A673 (cell line): ENCODE data around the gene MLNR. TPM values are rescaled to one million over a fixed set of nuclear protein-coding genes. Genes with fewer than 3 reads are reported as not detected.
A peak's percentile ranks its signal among the peaks of the same experiment; 100 is the strongest.

ENCODE experiments used
- BruUV-seq: library from RNA; stranded (reverse); fragments of 400-500 nt; replicated peaks from 2 replicates; lab custom pipeline; 2021; lab: Mats Ljungman, UMichigan
- CTCF ChIA-PET: fragments of 300-600 bp; sonication (Branson Sonifier 250); formaldehyde crosslinking; loops from one replicate; lab custom pipeline; 2022; ENCODE audit warnings: antibody characterized with exemption; lab: Charles Lee
- POLR2A ChIA-PET: fragments of 300-600 bp; sonication (Branson Sonifier 250); formaldehyde crosslinking; loops from one replicate; lab custom pipeline; 2022; ENCODE audit warnings: antibody characterized with exemption; ENCODE audit not compliant: low non-redundant PET; lab: Charles Lee
- DNase-seq: peaks from one replicate; pipeline ENCODE4 v3.0.0-alpha.2; 2015; ENCODE audit warnings: low spot score
- H3K27ac ChIP-seq: fragments of 200-600 bp; sonication (generic); 2 replicates; pipeline ENCODE4 v1.5.1; 2016; ENCODE audit warnings: mixed run types, low read depth, mild to moderate bottlenecking, mixed read lengths, antibody characterized with exemption, low read length; ENCODE audit not compliant: poor library complexity, severe bottlenecking
- H3K27me3 ChIP-seq: fragments of 200-600 bp; sonication (generic); replicated peaks from 2 replicates; pipeline ENCODE4 v1.6.1; 2017; ENCODE audit warnings: mixed run types, low read depth, mild to moderate bottlenecking, mixed read lengths, antibody characterized with exemption, low read length; ENCODE audit not compliant: insufficient read depth, poor library complexity
- H3K36me3 ChIP-seq: fragments of 200-600 bp; sonication (generic); 2 replicates; pipeline ENCODE4 v1.6.1; 2016; ENCODE audit warnings: mixed run types, mild to moderate bottlenecking, mixed read lengths, antibody characterized with exemption, low read length; ENCODE audit not compliant: insufficient read depth, poor library complexity, severe bottlenecking
- H3K4me1 ChIP-seq: fragments of 200-600 bp; sonication (generic); 2 replicates; pipeline ENCODE4 v1.6.1; 2017; ENCODE audit warnings: mixed run types, mild to moderate bottlenecking, mixed read lengths, antibody characterized with exemption, low read length; ENCODE audit not compliant: insufficient read depth, poor library complexity, severe bottlenecking
- H3K4me3 ChIP-seq: fragments of 200-600 bp; sonication (generic); 2 replicates; pipeline ENCODE4 v1.5.1; 2016; ENCODE audit warnings: low read depth, mixed run types, mild to moderate bottlenecking, mixed read lengths, low read length; ENCODE audit not compliant: poor library complexity, severe bottlenecking
- H3K9me3 ChIP-seq: fragments of 200-600 bp; sonication (generic); 2 replicates; pipeline ENCODE4 v1.6.1; 2016; ENCODE audit warnings: mixed run types, low read depth, mild to moderate bottlenecking, mixed read lengths, antibody characterized with exemption, low read length; ENCODE audit not compliant: poor library complexity, severe bottlenecking
- EZH2 ChIP-seq: fragments of 200-600 bp; sonication (generic); IDR thresholded peaks from 2 replicates; pipeline ENCODE4 v1.6.1; 2017; ENCODE audit warnings: borderline replicate concordance, low read depth, mild to moderate bottlenecking, mixed read lengths, antibody characterized with exemption, low read length; ENCODE audit not compliant: poor library complexity, severe bottlenecking
- intact Hi-C: fragments of 100-400 bp; cut with micrococcal nuclease; formaldehyde crosslinking; loops from one replicate; pipeline ENCODE4 v1.10.0; 2022; ENCODE audit not compliant: unreplicated experiment
- total RNA-seq: library from RNA; stranded (reverse); gene quantifications from 2 replicates; pipeline ENCODE4 v1.2.3, GENCODE V29; 2021
- TF ChIP-seq, protein P1 (sequence below): fragments of 300-800, 200-600 bp; sonication (generic); conservative IDR thresholded peaks from 2 replicates; pipeline ENCODE4 v1.5.1; 2017; ENCODE audit warnings: low read depth, mild to moderate bottlenecking, antibody characterized with exemption, low read length, moderate library complexity, mixed read lengths

The MLNR gene
- total RNA-seq, 1 experiment from 2014 or later, result not detected

GRCh38 chr13:49240017-49240416, 19.9 kb downstream of the MLNR start:
- intact Hi-C loops, result no loop called here
- ChIA-PET CTCF (interaction anchor here (1.1 kb wide), 1 partner anchor 41 kb away, joined by 4 read pairs; no protein-coding TSS in a partner anchor), POLR2A (no interaction called here)
- Histone ChIP-seq H3K4me1 (no peaks in the 10 kb centered on the region), H3K27ac (no peak overlapping the region), H3K9me3 (no peaks in the 10 kb centered on the region), H3K4me3 (no peak overlapping the region), H3K36me3 (no peaks in the 10 kb centered on the region), H3K27me3 (peaks cover 17% of the 10 kb centered on the region)
- no peak for TF ChIP-seq EZH2
- TF ChIP-seq, protein P1, sequence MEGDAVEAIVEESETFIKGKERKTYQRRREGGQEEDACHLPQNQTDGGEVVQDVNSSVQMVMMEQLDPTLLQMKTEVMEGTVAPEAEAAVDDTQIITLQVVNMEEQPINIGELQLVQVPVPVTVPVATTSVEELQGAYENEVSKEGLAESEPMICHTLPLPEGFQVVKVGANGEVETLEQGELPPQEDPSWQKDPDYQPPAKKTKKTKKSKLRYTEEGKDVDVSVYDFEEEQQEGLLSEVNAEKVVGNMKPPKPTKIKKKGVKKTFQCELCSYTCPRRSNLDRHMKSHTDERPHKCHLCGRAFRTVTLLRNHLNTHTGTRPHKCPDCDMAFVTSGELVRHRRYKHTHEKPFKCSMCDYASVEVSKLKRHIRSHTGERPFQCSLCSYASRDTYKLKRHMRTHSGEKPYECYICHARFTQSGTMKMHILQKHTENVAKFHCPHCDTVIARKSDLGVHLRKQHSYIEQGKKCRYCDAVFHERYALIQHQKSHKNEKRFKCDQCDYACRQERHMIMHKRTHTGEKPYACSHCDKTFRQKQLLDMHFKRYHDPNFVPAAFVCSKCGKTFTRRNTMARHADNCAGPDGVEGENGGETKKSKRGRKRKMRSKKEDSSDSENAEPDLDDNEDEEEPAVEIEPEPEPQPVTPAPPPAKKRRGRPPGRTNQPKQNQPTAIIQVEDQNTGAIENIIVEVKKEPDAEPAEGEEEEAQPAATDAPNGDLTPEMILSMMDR, result peak; percentile 72
- BruUV-seq, result no TSS peak
- DNase-seq, result peak; percentile 49

DNA sequence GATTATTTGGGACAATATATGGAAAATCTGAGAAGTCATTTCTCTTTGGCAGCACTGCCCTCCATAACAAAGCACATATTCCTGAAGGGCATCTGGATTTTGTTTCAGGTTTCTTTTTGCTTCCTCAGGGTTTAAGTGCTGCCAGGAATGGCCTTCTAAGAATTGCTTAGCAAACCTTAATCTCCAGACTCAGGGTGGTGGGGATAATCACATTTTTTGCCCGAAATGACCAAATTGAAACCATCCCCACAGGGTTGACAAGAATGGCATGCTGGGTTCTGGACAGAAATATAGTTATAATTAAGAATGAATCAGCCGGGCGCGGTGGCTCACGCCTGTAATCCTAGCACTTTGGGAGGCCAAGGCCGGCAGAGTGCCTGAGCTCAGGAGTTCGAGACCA, 21.2 kb downstream of the MLNR start:
- POLR2A ChIA-PET, result no interaction called here
- Histone ChIP-seq H3K4me1 (no peaks in the 10 kb centered on the region), H3K9me3 (no peaks in the 10 kb centered on the region), H3K27ac (no peak overlapping the region), H3K36me3 (no peaks in the 10 kb centered on the region), H3K4me3 (no peak overlapping the region), H3K27me3 (peaks cover 23% of the 10 kb centered on the region)
- no TSS peak for BruUV-seq
- DNase-seq, result no peak
- intact Hi-C loops, result no loop called here
- TF ChIP-seq, protein P1, result no peak
- no peak for TF ChIP-seq EZH2
- CTCF ChIA-PET, result no interaction called here

GRCh38 chr13:49245101-49245500, 25.0 kb downstream of the MLNR start:
- intact Hi-C loops, result no loop called here
- POLR2A ChIA-PET, result no interaction called here
- H3K36me3 ChIP-seq, result no peaks in the 10 kb centered on the region
- H3K4me3 ChIP-seq, result no peak overlapping the region
- no peak overlapping the region for H3K27ac ChIP-seq
- H3K9me3 ChIP-seq, result no peaks in the 10 kb centered on the region
- no peak for DNase-seq
- TF ChIP-seq EZH2, result no peak
- H3K4me1 ChIP-seq, result no peaks in the 10 kb centered on the region
- peaks cover 23% of the 10 kb centered on the region for H3K27me3 ChIP-seq
- CTCF ChIA-PET, result no interaction called here
- BruUV-seq, result no TSS peak

DNA sequence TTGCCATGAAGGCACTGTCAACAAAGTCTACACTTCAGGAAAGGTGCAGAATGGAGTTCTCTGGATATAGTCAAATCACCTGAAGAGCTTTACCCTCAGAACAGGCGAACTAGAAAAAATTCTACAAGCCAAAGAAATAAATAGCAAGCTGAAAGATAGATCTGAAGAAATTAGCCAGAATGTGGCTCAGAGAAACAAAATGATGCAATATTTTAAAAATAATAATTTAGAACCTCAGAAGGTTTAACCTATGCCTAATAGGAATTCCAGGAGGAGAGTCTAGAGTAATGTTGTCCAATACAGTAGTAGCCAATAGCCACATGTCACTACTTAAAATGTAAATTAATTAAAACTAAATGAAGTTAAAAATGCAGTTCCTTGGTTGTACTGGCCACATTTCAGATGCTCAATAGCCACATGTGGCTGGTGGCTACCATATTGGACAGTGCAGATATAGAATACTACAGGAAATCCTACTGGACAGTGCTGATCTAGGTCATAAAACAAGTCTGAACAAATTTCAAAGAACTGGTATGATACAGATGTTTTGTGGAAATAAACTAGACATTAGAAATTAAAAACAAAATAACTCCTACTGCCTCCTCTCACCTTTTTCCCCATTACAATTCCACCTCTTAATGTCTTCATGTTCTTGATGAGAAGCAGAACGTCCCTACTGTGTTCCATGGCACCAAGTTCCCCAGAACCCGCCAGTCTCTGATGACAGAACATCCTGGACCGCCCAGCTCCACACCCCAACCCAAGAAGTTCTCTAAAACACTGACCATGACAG, 26.9 kb downstream of the MLNR start:
- Histone ChIP-seq H3K4me3 (peak overlapping the region; percentile 81), H3K27ac (peak overlapping the region; percentile 70), H3K36me3 (no peaks in the 10 kb centered on the region), H3K4me1 (no peaks in the 10 kb centered on the region), H3K27me3 (peaks cover 23% of the 10 kb centered on the region), H3K9me3 (no peaks in the 10 kb centered on the region)
- POLR2A ChIA-PET, result no interaction called here
- DNase-seq, result no peak
- intact Hi-C loops, result no loop called here
- TF ChIP-seq, protein P1, result no peak
- no peak for TF ChIP-seq EZH2
- CTCF ChIA-PET, result no interaction called here
- BruUV-seq, result TSS peak; percentile 82
